ENCODE measurements around the gene AGAP1. TPM values are rescaled to one million over a fixed set of nuclear protein-coding genes. Genes with fewer than 3 reads are reported as not detected.

AGAP1 gene
- total and polyA plus RNA-seq, 11 donors = 5.9 to 21.6 (median 18.9) TPM

DNA sequence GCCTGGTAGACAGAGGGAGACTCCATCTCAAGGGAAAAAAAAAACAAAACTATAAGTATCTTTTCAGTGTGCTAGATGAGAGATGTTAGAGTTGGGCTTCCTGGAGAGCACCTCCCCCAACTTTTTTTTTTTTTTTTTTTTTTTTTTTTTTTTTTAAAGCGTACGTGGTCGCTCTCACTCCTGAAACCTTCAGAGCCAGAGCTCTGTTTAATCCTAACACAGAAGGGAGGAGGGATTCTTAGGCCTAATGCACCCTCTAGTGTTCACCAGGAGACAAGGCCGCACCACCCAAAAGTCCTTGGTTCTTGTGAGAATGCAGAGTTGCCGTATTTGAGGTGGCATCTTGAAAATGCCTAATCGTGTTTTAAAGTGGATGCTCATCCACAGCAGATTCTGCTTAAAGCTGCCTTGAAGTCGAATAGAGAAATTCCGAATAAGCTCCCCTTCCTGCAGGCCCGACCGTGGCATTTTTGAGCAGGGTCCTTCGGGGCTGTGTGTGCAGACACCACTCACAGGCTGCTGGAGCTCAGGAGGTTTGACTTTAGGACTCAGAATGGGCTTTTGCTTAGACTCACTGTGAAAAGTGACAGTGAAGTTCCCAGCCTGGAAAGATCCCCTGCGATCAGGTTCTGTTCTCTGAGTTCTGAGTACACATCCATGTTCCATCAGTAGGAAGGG lies 252.6 kb downstream of the AGAP1 start:
- no peak overlapping the region for H3K4me3 ChIP-seq
- no peak overlapping the region for H3K27ac ChIP-seq
- H3K9me3 ChIP-seq = no peaks in the 10 kb centered on the region
- H3K4me1 ChIP-seq = peaks cover 0 to 10% (median 1%) of the 10 kb centered on the region in 12 donors
- DNase-seq (peak in 3 of 5 donors; percentile 52 to 67 (median 55)), ATAC-seq (peak; percentile 74 to 93 (median 88))
- WGBS, 4 donors = 28 to 53% (median 39%) methylated on average over 6 to 12 of the region's 12 CpGs
- peaks cover 0 to 36% (median 18%) of the 10 kb centered on the region in 9 donors for H3K36me3 ChIP-seq
- TF ChIP-seq POLR2A (IDR thresholded peaks at IDR 0.05) (no peak), CTCF (IDR thresholded peaks at IDR 0.05) (peak; percentile 65 to 84 (median 73))
- no peaks in the 10 kb centered on the region for H3K27me3 ChIP-seq
- intact Hi-C loops (cut with DNase I) = loop anchor here (1.0 to 10.0 kb wide), 14 partner anchors 69 to 1202 kb away; partner anchors contain the start of gene AGAP1 (in 1 of the 10)

DNA sequence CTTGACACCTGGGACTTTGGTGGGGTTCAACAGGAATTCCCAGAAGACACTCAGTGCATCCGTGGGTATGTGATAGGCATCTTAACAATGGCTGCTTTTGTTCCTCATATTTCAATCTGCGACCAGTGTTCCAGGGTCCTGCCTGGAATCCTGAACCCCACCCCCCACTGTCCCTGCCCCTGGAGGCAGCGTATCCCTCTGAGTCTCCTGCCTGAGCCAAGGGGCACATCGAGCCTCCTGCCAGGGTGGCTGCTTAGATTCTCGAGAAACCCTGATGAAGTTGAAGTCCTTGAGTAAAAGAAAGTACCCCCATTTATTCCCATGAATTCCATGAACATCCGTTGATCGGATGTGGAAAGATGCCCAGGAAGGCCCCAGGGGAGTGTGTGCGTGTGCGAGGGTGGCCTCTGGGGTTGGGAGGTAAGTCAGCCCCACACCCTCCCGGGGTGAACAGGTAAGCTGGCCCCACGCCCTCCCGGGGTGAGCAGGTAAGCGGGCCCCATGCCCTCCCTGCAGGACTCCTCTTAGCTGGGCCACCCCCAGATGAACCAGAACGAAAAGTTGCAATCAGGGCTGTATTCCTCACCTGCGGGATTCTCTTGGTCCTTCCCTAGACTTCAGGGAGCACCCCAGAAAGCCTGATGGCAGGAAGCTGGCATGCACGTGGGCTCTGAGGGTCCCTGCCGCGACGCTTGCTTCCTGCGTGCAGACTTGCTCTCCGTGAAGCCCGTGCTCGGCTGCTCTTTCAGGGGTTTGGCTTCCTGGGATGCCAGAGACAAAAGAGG lies 253.3 kb downstream of the AGAP1 start:
- H3K4me1 ChIP-seq = peaks cover 0 to 10% (median 1%) of the 10 kb centered on the region in 12 donors
- DNase-seq (no peak), ATAC-seq (peak in 2 of 4 donors; percentile 8 to 9)
- WGBS, 4 donors = 83 to 90% (median 85%) methylated on average over 17 to 23 of the region's 23 CpGs
- H3K4me3 ChIP-seq = no peak overlapping the region
- H3K27ac ChIP-seq = no peak overlapping the region
- intact Hi-C loops (cut with DNase I) = loop anchor here (2.0 to 10.0 kb wide), 11 partner anchors 70 to 1202 kb away; partner anchors contain the start of gene AGAP1 (in 1 of the 10)
- H3K9me3 ChIP-seq = no peaks in the 10 kb centered on the region
- TF ChIP-seq CTCF (IDR thresholded peaks at IDR 0.05) (no peak), POLR2A (IDR thresholded peaks at IDR 0.05) (no peak)
- no peaks in the 10 kb centered on the region for H3K27me3 ChIP-seq
- peaks cover 0 to 44% (median 23%) of the 10 kb centered on the region in 9 donors for H3K36me3 ChIP-seq

DNA sequence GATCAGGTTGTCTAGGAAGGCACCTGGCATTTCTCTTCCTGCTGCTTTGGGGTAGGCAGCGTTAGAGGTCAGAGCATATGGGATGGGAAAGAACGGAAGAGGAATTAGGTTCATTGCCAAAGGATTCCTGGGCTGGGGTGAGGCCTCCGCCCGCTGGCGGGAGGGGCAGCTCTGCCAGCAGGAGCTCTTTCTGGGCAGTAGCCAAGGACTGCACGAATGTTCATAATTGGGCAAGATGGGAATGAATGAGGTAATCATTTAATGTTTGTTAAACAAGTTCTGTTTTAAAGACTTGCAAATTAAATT lies 253.9 kb downstream of the AGAP1 start:
- H3K9me3 ChIP-seq = no peaks in the 10 kb centered on the region
- no peak overlapping the region for H3K4me3 ChIP-seq
- peaks cover 0 to 44% (median 23%) of the 10 kb centered on the region in 9 donors for H3K36me3 ChIP-seq
- DNase-seq (no peak), ATAC-seq (peak in 1 of 4 donors; percentile 31)
- intact Hi-C loops (cut with DNase I) = loop anchor here (2.0 to 10.0 kb wide), 11 partner anchors 70 to 1203 kb away; partner anchors contain the start of gene AGAP1 (in 1 of the 10)
- 41 to 56% (median 41%) methylated on average over 6 of the region's 6 CpGs for WGBS, 4 donors
- peaks cover 0 to 10% (median 1%) of the 10 kb centered on the region in 12 donors for H3K4me1 ChIP-seq
- H3K27ac ChIP-seq = no peak overlapping the region
- no peaks in the 10 kb centered on the region for H3K27me3 ChIP-seq
- TF ChIP-seq POLR2A (IDR thresholded peaks at IDR 0.05) (no peak), CTCF (IDR thresholded peaks at IDR 0.05) (no peak)

All from heart left ventricle (tissue), 16 donors.